CD14-positive monocyte (primary cell): Measurements from ENCODE around the gene SNAP29. TPM values are rescaled to one million over a fixed set of nuclear protein-coding genes. Genes with fewer than 3 reads are reported as not detected.

Source experiments
- DNase-seq, 3 donors: peaks; one replicate each; pipeline ENCODE4 v3.0.0-alpha.2; 2011 to 2022
- H2AFZ ChIP-seq: 2 replicates; pipeline ENCODE4 v1.6.0; 2012; ENCODE audit warnings: mild to moderate bottlenecking, low read depth, low read length, inconsistent platforms; ENCODE audit not compliant: insufficient read depth, poor library complexity, severe bottlenecking
- H3K27ac ChIP-seq, 2 donors: 1 replicate in 1 of 2; 2 replicates in 1 of 2; pipeline ENCODE4 v1.5.1; 2012 to 2013; ENCODE audit warnings: low read length in 2 of 2, control low read depth in 1 of 2, inconsistent platforms in 1 of 2, low read depth in 1 of 2, mild to moderate bottlenecking in 1 of 2
- H3K27me3 ChIP-seq, 2 donors: one replicate each; pipeline versions ENCODE4 v1.6.0 to v1.6.1; 2011 to 2013; ENCODE audit warnings: low read length in 2 of 2; ENCODE audit not compliant: control insufficient read depth in 2 of 2, insufficient read depth in 2 of 2
- H3K36me3 ChIP-seq, 2 donors: replicated peaks in 1 of 2; 1 replicate in 1 of 2; 2 replicates in 1 of 2; pipeline versions ENCODE4 v1.5.1 to v1.6.1; 2012 to 2013; ENCODE audit warnings: low read length in 2 of 2, control low read depth in 1 of 2, inconsistent platforms in 1 of 2, mild to moderate bottlenecking in 1 of 2; ENCODE audit not compliant: insufficient read depth in 2 of 2, control insufficient read depth in 1 of 2
- H3K4me1 ChIP-seq, 2 donors: 1 replicate in 1 of 2; 2 replicates in 1 of 2; pipeline versions ENCODE4 v1.5.1 to v1.6.1; 2012 to 2013; ENCODE audit warnings: low read length in 2 of 2, control low read depth in 1 of 2, inconsistent platforms in 1 of 2, mild to moderate bottlenecking in 1 of 2, moderate library complexity in 1 of 2; ENCODE audit not compliant: insufficient read depth in 2 of 2, control insufficient read depth in 1 of 2
- H3K4me2 ChIP-seq: replicated peaks from 2 replicates; pipeline ENCODE3; 2012; ENCODE audit warnings: low read length, moderate library complexity, mild to moderate bottlenecking; ENCODE audit not compliant: poor library complexity, severe bottlenecking; ENCODE audit errors: extremely low read depth
- H3K4me3 ChIP-seq, 3 experiments: fragments of 200-600 bp in 1 of 3; sonication (generic) in 1 of 3; replicated peaks in 1 of 3; 1 replicate in 2 of 3; 2 replicates in 1 of 3; pipeline ENCODE4 v1.5.1; 2011 to 2013; ENCODE audit warnings: low read length in 3 of 3, mild to moderate bottlenecking in 3 of 3, control low read depth in 2 of 3, low read depth in 2 of 3, inconsistent platforms in 1 of 3, moderate library complexity in 1 of 3
- H3K79me2 ChIP-seq: 2 replicates; pipeline ENCODE4 v1.6.0; 2012; ENCODE audit warnings: mild to moderate bottlenecking, control low read depth, inconsistent platforms, low read length, moderate library complexity; ENCODE audit not compliant: insufficient read depth
- H3K9ac ChIP-seq: 2 replicates; pipeline ENCODE4 v1.6.0; 2017; ENCODE audit warnings: low read length, mild to moderate bottlenecking; ENCODE audit not compliant: insufficient read depth, poor library complexity, severe bottlenecking
- H3K9me3 ChIP-seq, 2 donors: replicated peaks in 1 of 2; 1 replicate in 1 of 2; 2 replicates in 1 of 2; pipeline versions ENCODE4 v1.5.1 to v1.6.1; 2012 to 2013; ENCODE audit warnings: low read length in 2 of 2, control low read depth in 1 of 2; ENCODE audit not compliant: control insufficient read depth in 1 of 2, insufficient read depth in 1 of 2
- H4K20me1 ChIP-seq: 2 replicates; pipeline ENCODE4 v1.6.0; 2012; ENCODE audit warnings: mild to moderate bottlenecking, low read length, control low read depth, moderate library complexity; ENCODE audit not compliant: insufficient read depth
- H3K27ac Mint-ChIP-seq, 7 donors: one replicate each; pipeline ENCODE4 v1.8.0; 2020; ENCODE audit warnings: mild to moderate bottlenecking in 7 of 7, mixed read lengths in 7 of 7, moderate library complexity in 6 of 7, inconsistent platforms in 2 of 7
- H3K27me3 Mint-ChIP-seq, 3 donors: one replicate each; pipeline ENCODE4 v1.8.0; 2021 to 2022; ENCODE audit warnings: low read depth in 3 of 3, mild to moderate bottlenecking in 3 of 3, mixed read lengths in 3 of 3, moderate library complexity in 3 of 3, inconsistent platforms in 1 of 3
- H3K36me3 Mint-ChIP-seq, 2 donors: one replicate each; pipeline ENCODE4 v1.8.0; 2020; ENCODE audit warnings: mixed read lengths in 2 of 2, inconsistent platforms in 1 of 2, mild to moderate bottlenecking in 1 of 2
- H3K4me1 Mint-ChIP-seq: one replicate; pipeline ENCODE4 v1.8.0; 2020; ENCODE audit warnings: mild to moderate bottlenecking, mixed read lengths
- H3K4me3 Mint-ChIP-seq, 2 donors: one replicate each; pipeline ENCODE4 v1.8.0; 2020; ENCODE audit warnings: mild to moderate bottlenecking in 2 of 2, mixed read lengths in 2 of 2, moderate library complexity in 1 of 2
- H3K9me3 Mint-ChIP-seq, 7 donors: one replicate each; pipeline ENCODE4 v1.8.0; 2020 to 2022; ENCODE audit warnings: mixed read lengths in 7 of 7, mild to moderate bottlenecking in 6 of 7, moderate library complexity in 6 of 7, inconsistent platforms in 2 of 7
- CTCF ChIP-seq: fragments of 200-600 bp; IDR thresholded peaks from one replicate; pipeline ENCODE4 v1.8.0; 2022; ENCODE audit warnings: antibody characterized with exemption, mild to moderate bottlenecking
- WGBS: methylation state at CpG from one replicate; pipeline ENCODE4 v1.1.5; 2013; ENCODE audit warnings: missing lambda C conversion rate; ENCODE audit not compliant: insufficient coverage; 5-methylcytosine and 5-hydroxymethylcytosine counted together
- intact Hi-C, 2 donors: fragments of 100-400 bp; cut with micrococcal nuclease; formaldehyde crosslinking; loops; one replicate each; pipeline versions ENCODE4 v1.15.0 to v1.15.1; 2023
- polyA plus RNA-seq, 3 donors: library from polyadenylated mRNA; depleted of rRNA in 1 of 3; unstranded in 2 of 3; stranded (reverse) in 1 of 3; fragments of 300-500 nt in 2 of 3; fragments of >200 nt in 1 of 3; fragmentation: Illumina TruSeq in 2 of 3; gene quantifications; 1 replicate in 2 of 3; 2 replicates in 1 of 3; pipeline ENCODE4 v1.2.3, GENCODE V29; 2012 to 2021

Gene SNAP29
- polyA plus RNA-seq, 3 donors, result 22.3 to 32.8 (median 28.9) TPM

- Histone ChIP-seq H3K9me3 (no peaks in the 10 kb centered on the region), H3K27ac (peak overlapping the region; percentile 8 to 62), H3K4me1 (peaks cover 66 to 70% of the 10 kb centered on the region in 2 donors), H3K9ac (no peak overlapping the region), H3K27me3 (no peaks in the 10 kb centered on the region), H4K20me1 (peaks cover 14% of the 10 kb centered on the region), H3K79me2 (peaks cover 81% of the 10 kb centered on the region), H2AFZ (no peak overlapping the region), H3K4me3 (no peak overlapping the region), H3K4me2 (no peak overlapping the region), H3K36me3 (peaks cover 7 to 48% of the 10 kb centered on the region in 2 donors)
- WGBS, result no CpG with 5 or more reads among the region's 4 CpGs
- TF ChIP-seq CTCF, result no peak
- peaks cover 74% of the 10 kb centered on the region for H3K4me1 Mint-ChIP-seq
- H3K27me3 Mint-ChIP-seq, result peaks cover 0 to 2% (median 1%) of the 10 kb centered on the region in 3 donors
- H3K4me3 Mint-ChIP-seq, result no peak overlapping the region
- intact Hi-C loops, result loop anchor here in 1 of 2 donors (10.0 kb wide), 1 partner anchor 51 kb away; the partner anchor contains the start of gene CRKL
- no peak for DNase-seq
- H3K9me3 Mint-ChIP-seq, result no peaks in the 10 kb centered on the region
- peak overlapping the region in 6 of 7 donors; percentile 28 to 79 (median 64) for H3K27ac Mint-ChIP-seq
- peaks cover 35 to 59% of the 10 kb centered on the region in 2 donors for H3K36me3 Mint-ChIP-seq
Measured at GRCh38 chr22:20863366-20863765, 4.6 kb downstream of the SNAP29 start.

- no peak for DNase-seq
- WGBS, result 93% methylated on average over 3 of the region's 12 CpGs
- Histone ChIP-seq H3K9ac (no peak overlapping the region), H3K79me2 (peaks cover 79% of the 10 kb centered on the region), H3K4me2 (no peak overlapping the region), H3K4me1 (peaks cover 69 to 70% of the 10 kb centered on the region in 2 donors), H3K27ac (peak overlapping the region; percentile 7 to 62), H3K9me3 (no peaks in the 10 kb centered on the region), H3K27me3 (no peaks in the 10 kb centered on the region), H2AFZ (no peak overlapping the region), H3K36me3 (peaks cover 7 to 58% of the 10 kb centered on the region in 2 donors), H4K20me1 (peaks cover 18% of the 10 kb centered on the region), H3K4me3 (no peak overlapping the region)
- H3K4me1 Mint-ChIP-seq, result peaks cover 76% of the 10 kb centered on the region
- intact Hi-C loops, result loop anchor here in 1 of 2 donors (10.0 kb wide), 1 partner anchor 50 kb away; the partner anchor contains the start of gene CRKL
- peak overlapping the region in 5 of 7 donors; percentile 60 to 79 (median 73) for H3K27ac Mint-ChIP-seq
- H3K4me3 Mint-ChIP-seq, result no peak overlapping the region
- TF ChIP-seq CTCF, result no peak
- peaks cover 0 to 2% (median 1%) of the 10 kb centered on the region in 3 donors for H3K27me3 Mint-ChIP-seq
- H3K36me3 Mint-ChIP-seq, result peaks cover 43 to 67% of the 10 kb centered on the region in 2 donors
- no peaks in the 10 kb centered on the region for H3K9me3 Mint-ChIP-seq
Measured at GRCh38 chr22:20864186-20864908, 5.5 kb downstream of the SNAP29 start.
